Prostate gland (tissue), 2 donors: Measurements from ENCODE around the gene EXOC6. TPM values are rescaled to one million over a fixed set of nuclear protein-coding genes. Genes with fewer than 3 reads are reported as not detected.
"Not testable (repeated sequence)": the region's sequence is repeated elsewhere in the genome, so short reads cannot be mapped to it uniquely, and the experiment has no call there.

Experiments used
- DNase-seq: peaks from one replicate; pipeline ENCODE4 v3.0.0-alpha.2; 2019; ENCODE audit warnings: low spot score
- H3K27ac ChIP-seq, 2 donors: fragments of 200-600 bp; sonication (generic); 2 replicates each; pipeline ENCODE4 v1.5.1; 2017 to 2019
- H3K27me3 ChIP-seq: fragments of 200-600 bp; sonication (generic); replicated peaks from 2 replicates; pipeline ENCODE4 v1.5.1; 2019; ENCODE audit not compliant: insufficient read depth
- H3K36me3 ChIP-seq, 2 donors: fragments of 200-600 bp; sonication (generic); 1 replicate in 1 of 2; 2 replicates in 1 of 2; pipeline versions ENCODE4 v1.5.1 to v1.8.1; 2017 to 2019
- H3K4me1 ChIP-seq: fragments of 200-600 bp; sonication (generic); replicated peaks from 2 replicates; pipeline ENCODE4 v1.5.1; 2019
- H3K4me3 ChIP-seq, 2 donors: fragments of 200-600 bp; sonication (generic); 2 replicates each; pipeline ENCODE4 v1.5.1; 2017 to 2019
- H3K9me3 ChIP-seq: fragments of 200-600 bp; sonication (generic); 2 replicates; pipeline ENCODE4 v1.5.1; 2017
- CTCF ChIP-seq, 4 experiments: fragments of 200-600 bp in 2 of 4; fragments of 450-650 bp in 2 of 4; sonication (generic) in 2 of 4; IDR thresholded peaks; 1 replicate in 3 of 4; 2 replicates in 1 of 4; pipeline ENCODE4 v1.5.1; 2016 to 2019; ENCODE audit warnings: antibody characterized with exemption in 4 of 4, mild to moderate bottlenecking in 2 of 4, moderate library complexity in 2 of 4
- POLR2A ChIP-seq: fragments of 450-650 bp; IDR thresholded peaks from one replicate; pipeline ENCODE4 v1.6.1; 2016; ENCODE audit warnings: antibody characterized with exemption, mild to moderate bottlenecking
- POLR2AphosphoS5 ChIP-seq: sonication (generic); formaldehyde crosslinking; IDR thresholded peaks from one replicate; pipeline ENCODE4 v1.6.1; 2017; ENCODE audit warnings: antibody characterized with exemption
- WGBS: methylation state at CpG from one replicate; pipeline ENCODE4 v1.1.5; 2018; 5-methylcytosine and 5-hydroxymethylcytosine counted together
- intact Hi-C: fragments of 100-400 bp; cut with DNase I; formaldehyde crosslinking; loops from one replicate; pipeline ENCODE4 v1.14.2; 2022
- total RNA-seq, 2 donors: library from RNA; depleted of rRNA; stranded (reverse); fragments of >200 nt; gene quantifications; one replicate each; pipeline ENCODE4 v1.1.0, GENCODE V29; 2016

Gene EXOC6
- total RNA-seq, 2 donors from 2014 or later: 13.5 to 598 TPM

DNA sequence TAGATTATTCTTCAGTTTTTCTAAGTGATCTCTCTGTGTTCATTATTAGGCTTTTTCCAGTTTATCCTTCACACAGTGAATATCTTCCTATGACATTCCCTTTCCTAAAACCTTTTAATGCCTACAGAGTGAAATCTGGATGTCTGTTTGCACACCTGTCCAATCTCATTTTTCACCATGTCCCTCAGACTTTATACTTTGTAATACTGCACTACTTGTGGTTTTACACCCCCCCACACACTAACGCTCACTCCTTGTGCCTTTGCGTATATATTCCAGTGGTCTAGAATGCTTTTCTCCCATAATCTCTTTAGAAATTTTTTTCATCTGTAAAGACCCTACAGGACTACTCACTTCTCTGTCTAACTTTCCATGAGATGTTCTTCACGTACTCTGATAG, 98.2 kb downstream of the EXOC6 start:
- DNase-seq: no peak
- Histone ChIP-seq H3K36me3 (no peaks in the 10 kb centered on the region), H3K9me3 (no peaks in the 10 kb centered on the region), H3K4me3 (no peak overlapping the region), H3K27ac (no peak overlapping the region), H3K4me1 (no peaks in the 10 kb centered on the region), H3K27me3 (no peaks in the 10 kb centered on the region)
- intact Hi-C loops: no loop called here
- no peak for TF ChIP-seq CTCF (IDR thresholded peaks at IDR 0.05)
- no peak for TF ChIP-seq POLR2A
- TF ChIP-seq POLR2AphosphoS5: no peak
- 98% methylated on average over 3 of the region's 3 CpGs for WGBS

DNA sequence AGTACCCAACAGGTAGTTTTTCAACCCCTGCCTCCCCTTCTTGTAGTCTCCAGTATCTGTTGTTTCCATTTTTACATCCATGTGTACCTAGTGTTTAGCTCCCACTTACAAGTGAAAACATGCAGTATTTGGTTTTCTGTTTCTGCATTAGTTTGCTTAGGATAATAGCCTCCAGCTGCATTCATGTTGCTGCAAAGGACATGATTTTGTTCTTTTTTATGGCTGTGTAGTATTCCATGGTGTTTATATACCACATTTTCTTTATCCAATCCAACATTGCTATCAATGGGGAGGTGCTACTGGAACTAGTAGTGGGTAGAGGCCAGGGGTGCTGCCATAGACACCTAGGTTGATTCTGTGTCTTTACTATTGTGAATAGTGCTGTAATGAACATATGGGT, 104.3 kb downstream of the EXOC6 start:
- DNase-seq, H3K4me1 ChIP-seq, intact Hi-C loops, H3K27ac ChIP-seq, H3K36me3 ChIP-seq, H3K27me3 ChIP-seq, H3K4me3 ChIP-seq, H3K9me3 ChIP-seq: not testable (repeated sequence)

DNA sequence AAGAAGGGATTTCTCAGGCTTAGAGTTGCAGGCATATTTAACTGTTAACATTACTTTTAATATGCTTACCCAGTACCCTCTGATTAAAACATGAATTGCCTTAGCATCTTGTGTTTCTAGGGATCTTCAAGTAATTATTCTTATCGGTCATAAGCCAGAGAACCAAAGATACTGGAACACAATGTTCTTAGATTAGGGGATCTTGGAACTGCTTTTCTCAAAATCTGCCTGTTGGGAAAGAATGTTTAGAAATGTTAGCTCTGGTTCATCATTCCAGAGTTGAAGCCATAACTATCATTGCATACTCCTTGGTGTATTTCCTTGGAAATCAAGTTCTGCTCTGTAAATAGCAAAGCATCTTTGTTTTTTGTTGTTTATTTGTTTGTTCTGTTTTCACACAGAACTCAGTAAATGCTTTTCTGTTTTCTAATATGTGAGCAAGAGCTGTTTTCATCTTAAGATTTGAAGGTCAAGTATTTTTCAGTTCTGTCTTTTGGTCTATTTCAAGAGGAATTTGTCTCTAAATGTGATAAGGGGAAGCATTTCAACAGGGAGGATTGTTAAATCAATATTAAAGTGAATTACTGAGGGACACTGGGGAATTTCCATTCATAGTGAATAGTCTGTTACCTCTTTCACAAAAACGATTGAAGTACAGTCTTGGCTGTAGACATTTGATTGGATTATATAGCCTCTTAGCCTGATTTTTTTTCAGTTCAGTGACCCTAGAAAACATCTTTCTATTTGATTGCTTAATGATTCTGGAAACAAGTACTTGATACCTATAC, 109.1 kb downstream of the EXOC6 start:
- Histone ChIP-seq H3K27ac (no peak overlapping the region), H3K27me3 (no peaks in the 10 kb centered on the region), H3K36me3 (no peaks in the 10 kb centered on the region), H3K4me1 (no peaks in the 10 kb centered on the region), H3K9me3 (no peaks in the 10 kb centered on the region), H3K4me3 (no peak overlapping the region)
- DNase-seq: no peak
- TF ChIP-seq CTCF (IDR thresholded peaks at IDR 0.05): no peak
- TF ChIP-seq POLR2AphosphoS5: no peak
- TF ChIP-seq POLR2A: no peak
- intact Hi-C loops: no loop called here
- WGBS: 54% methylated on average over 2 of the region's 2 CpGs

DNA sequence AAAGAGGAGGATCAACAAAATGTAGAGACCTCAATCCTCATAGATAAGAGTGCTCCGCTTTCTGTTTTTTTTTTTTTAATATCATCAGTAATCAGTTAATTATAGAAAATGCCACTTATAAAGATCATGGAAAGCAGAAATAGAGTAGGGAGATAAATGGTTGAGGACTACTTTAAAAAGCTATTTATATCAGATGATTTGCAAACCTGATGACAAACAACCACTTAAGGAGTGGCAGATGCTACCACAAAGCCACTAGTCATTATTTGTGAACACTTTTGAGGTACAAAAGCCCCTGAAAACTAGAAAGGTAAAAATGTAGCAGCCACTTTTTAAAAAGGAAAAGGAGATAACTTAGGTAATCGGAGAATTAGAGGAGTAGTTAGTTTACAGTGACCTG, 113.3 kb downstream of the EXOC6 start:
- Histone ChIP-seq H3K27me3 (no peaks in the 10 kb centered on the region), H3K27ac (no peak overlapping the region), H3K36me3 (no peaks in the 10 kb centered on the region), H3K4me3 (no peak overlapping the region), H3K9me3 (no peaks in the 10 kb centered on the region), H3K4me1 (no peaks in the 10 kb centered on the region)
- intact Hi-C loops: no loop called here
- DNase-seq: no peak
- 90% methylated on average over 2 of the region's 2 CpGs for WGBS
- TF ChIP-seq POLR2A (no peak), POLR2AphosphoS5 (no peak), CTCF (IDR thresholded peaks at IDR 0.05) (no peak)

- Histone ChIP-seq H3K4me1 (no peaks in the 10 kb centered on the region), H3K4me3 (no peak overlapping the region), H3K27ac (no peak overlapping the region), H3K27me3 (no peaks in the 10 kb centered on the region), H3K36me3 (no peaks in the 10 kb centered on the region), H3K9me3 (no peaks in the 10 kb centered on the region)
- 72% methylated on average over 2 of the region's 2 CpGs for WGBS
- no peak for DNase-seq
- no peak for TF ChIP-seq POLR2AphosphoS5
- TF ChIP-seq CTCF (IDR thresholded peaks at IDR 0.05): peak in 3 of 4 experiments; percentile 47 to 64 (median 57)
- intact Hi-C loops: no loop called here
Observed at GRCh38 chr10:92965314-92965713, 117.0 kb downstream of the EXOC6 start.
